ENCODE measurements around the gene ALPK1. TPM values are rescaled to one million over a fixed set of nuclear protein-coding genes. Genes with fewer than 3 reads are reported as not detected.

The ALPK1 gene
- total and polyA plus RNA-seq, 2 donors (not counting 1 experiment from before 2014, with no cell fraction given) = 5.5 to 27.2 TPM

GRCh38 chr4:112322866-112323265 is 25.7 kb downstream of the ALPK1 start:
- Histone ChIP-seq H2AFZ (ENCODE audit: insufficient read depth, low read depth, low read length, poor library complexity, severe bottlenecking) (no peak overlapping the region), H3K4me3 (ENCODE audit: control extremely low read depth in 1 of 5, extremely low read depth in 1 of 5, insufficient read depth in 1 of 5, low read depth in 2 of 5, low read length in 4 of 5) (no peak overlapping the region), H3K9me3 (ENCODE audit: control extremely low read depth in 1 of 3, control insufficient read depth in 2 of 3, insufficient read depth in 1 of 3, low read length in 2 of 3) (no peaks in the 10 kb centered on the region), H3K4me1 (ENCODE audit: control insufficient read depth in 2 of 2, insufficient read depth in 2 of 2, low read length in 2 of 2) (peaks cover 0 to 8% of the 10 kb centered on the region in 2 donors), H3K27ac (ENCODE audit: low read length in 2 of 2) (no peak overlapping the region), H3K36me3 (replicated peaks in 1 of 2; ENCODE audit: control extremely low read depth in 1 of 2, control insufficient read depth in 1 of 2, extremely low read depth in 1 of 2, insufficient read depth in 2 of 2, low read length in 1 of 2) (peaks cover 0 to 5% of the 10 kb centered on the region in 2 experiments), H3K27me3 (replicated peaks in 1 of 4; ENCODE audit: control extremely low read depth in 1 of 4, control insufficient read depth in 3 of 4, insufficient read depth in 4 of 4, low read length in 3 of 4) (no peaks in the 10 kb centered on the region), H3K4me2 (replicated peaks; ENCODE audit: low read depth, low read length, poor library complexity, severe bottlenecking) (no peak overlapping the region), H4K20me1 (ENCODE audit: control insufficient read depth, insufficient read depth, low read length, poor library complexity, severe bottlenecking) (no peaks in the 10 kb centered on the region), H3K9ac (ENCODE audit: low read length) (no peak overlapping the region), H3K79me2 (ENCODE audit: control insufficient read depth, insufficient read depth, low read length) (peaks cover 13% of the 10 kb centered on the region)
- H3K27me3 Mint-ChIP-seq = no peaks in the 10 kb centered on the region
- ATAC-seq (ENCODE audit: low read depth) (no peak), DNase-seq (no peak)
- H3K9me3 Mint-ChIP-seq (ENCODE audit: insufficient read depth) = no peaks in the 10 kb centered on the region
- intact Hi-C loops (cut with micrococcal nuclease) = loop anchor here (2.0 to 5.0 kb wide), 2 partner anchors 90 to 221 kb away; no protein-coding TSS in a partner anchor
- CTCF ChIA-PET = interaction anchor here (0.9 to 4.5 kb wide), 7 partner anchors 11 to 202 kb away, joined by 3 to 65 read pairs (median 6); partner anchors contain the start of gene TIFA
- no peak overlapping the region for H3K27ac Mint-ChIP-seq
- H3K4me1 Mint-ChIP-seq = peaks cover 13% of the 10 kb centered on the region
- WGBS (ENCODE audit: insufficient coverage) = 99% methylated on average over 3 of the region's 3 CpGs
- no peak overlapping the region for H3K4me3 Mint-ChIP-seq
- no peak for TF ChIP-seq CTCF (IDR thresholded peaks at IDR 0.05)
- no peak for TF ChIP-seq EZH2 (IDR thresholded peaks at IDR 0.05; ENCODE audit: borderline replicate concordance, insufficient read depth, low read depth, low read length, poor library complexity, severe bottlenecking)
- POLR2A ChIA-PET = interaction anchor here (1.4 kb wide), 1 partner anchor 37 kb away, joined by 5 read pairs; the partner anchor contains the start of gene TIFA

GRCh38 chr4:112325530-112325929 is 28.4 kb downstream of the ALPK1 start:
- ChIA-PET POLR2A (no interaction called here), CTCF (interaction anchor here (1.2 kb wide), 1 partner anchor 198 kb away, joined by 4 read pairs; no protein-coding TSS in a partner anchor)
- H3K9me3 Mint-ChIP-seq (ENCODE audit: insufficient read depth) = no peaks in the 10 kb centered on the region
- Histone ChIP-seq H4K20me1 (ENCODE audit: control insufficient read depth, insufficient read depth, low read length, poor library complexity, severe bottlenecking) (no peaks in the 10 kb centered on the region), H3K4me2 (replicated peaks; ENCODE audit: low read depth, low read length, poor library complexity, severe bottlenecking) (no peak overlapping the region), H3K9ac (ENCODE audit: low read length) (no peak overlapping the region), H3K36me3 (replicated peaks in 1 of 2; ENCODE audit: control extremely low read depth in 1 of 2, control insufficient read depth in 1 of 2, extremely low read depth in 1 of 2, insufficient read depth in 2 of 2, low read length in 1 of 2) (peaks cover 0 to 5% of the 10 kb centered on the region in 2 experiments), H3K27ac (ENCODE audit: low read length in 2 of 2) (no peak overlapping the region), H2AFZ (ENCODE audit: insufficient read depth, low read depth, low read length, poor library complexity, severe bottlenecking) (no peak overlapping the region), H3K27me3 (replicated peaks in 1 of 4; ENCODE audit: control extremely low read depth in 1 of 4, control insufficient read depth in 3 of 4, insufficient read depth in 4 of 4, low read length in 3 of 4) (no peaks in the 10 kb centered on the region), H3K4me1 (ENCODE audit: control insufficient read depth in 2 of 2, insufficient read depth in 2 of 2, low read length in 2 of 2) (peaks cover 0 to 8% of the 10 kb centered on the region in 2 donors), H3K79me2 (ENCODE audit: control insufficient read depth, insufficient read depth, low read length) (peaks cover 13% of the 10 kb centered on the region), H3K9me3 (ENCODE audit: control extremely low read depth in 1 of 3, control insufficient read depth in 2 of 3, insufficient read depth in 1 of 3, low read length in 2 of 3) (no peaks in the 10 kb centered on the region), H3K4me3 (ENCODE audit: control extremely low read depth in 1 of 5, extremely low read depth in 1 of 5, insufficient read depth in 1 of 5, low read depth in 2 of 5, low read length in 4 of 5) (no peak overlapping the region)
- TF ChIP-seq CTCF (IDR thresholded peaks at IDR 0.05) = no peak
- no peak for TF ChIP-seq EZH2 (IDR thresholded peaks at IDR 0.05; ENCODE audit: borderline replicate concordance, insufficient read depth, low read depth, low read length, poor library complexity, severe bottlenecking)
- no peak overlapping the region for H3K4me3 Mint-ChIP-seq
- intact Hi-C loops (cut with micrococcal nuclease) = no loop called here
- WGBS (ENCODE audit: insufficient coverage) = 99% methylated on average over 6 of the region's 6 CpGs
- no peak for DNase-seq
- no peaks in the 10 kb centered on the region for H3K27me3 Mint-ChIP-seq
- H3K27ac Mint-ChIP-seq = no peak overlapping the region
- peaks cover 10% of the 10 kb centered on the region for H3K4me1 Mint-ChIP-seq
- ATAC-seq (ENCODE audit: low read depth) = no peak
